Glutamatergic neuron (in vitro differentiated cells): ENCODE results near the gene TMEM176B. TPM values are rescaled to one million over a fixed set of nuclear protein-coding genes. Genes with fewer than 3 reads are reported as not detected.

Experiments used
- DNase-seq: peaks from one replicate; pipeline ENCODE4 v3.0.0; 2022
- H3K27ac Mint-ChIP-seq: one replicate; pipeline ENCODE4 v1.8.0; 2020; ENCODE audit warnings: mild to moderate bottlenecking, mixed read lengths, inconsistent platforms; ENCODE audit not compliant: unreplicated experiment
- H3K27me3 Mint-ChIP-seq: one replicate; pipeline ENCODE4 v1.8.0; 2020; ENCODE audit warnings: mild to moderate bottlenecking, moderate library complexity, mixed read lengths, inconsistent platforms; ENCODE audit not compliant: unreplicated experiment
- H3K36me3 Mint-ChIP-seq: one replicate; pipeline ENCODE4 v1.8.0; 2020; ENCODE audit warnings: mild to moderate bottlenecking, mixed read lengths, inconsistent platforms; ENCODE audit not compliant: unreplicated experiment
- H3K4me1 Mint-ChIP-seq: one replicate; pipeline ENCODE4 v1.8.0; 2020; ENCODE audit warnings: mild to moderate bottlenecking, low read depth, mixed read lengths, inconsistent platforms; ENCODE audit not compliant: unreplicated experiment
- H3K4me3 Mint-ChIP-seq: one replicate; pipeline ENCODE4 v1.8.0; 2020; ENCODE audit warnings: mild to moderate bottlenecking, mixed read lengths, inconsistent platforms; ENCODE audit not compliant: unreplicated experiment
- H3K9me3 Mint-ChIP-seq: one replicate; pipeline ENCODE4 v1.8.0; 2020; ENCODE audit warnings: mild to moderate bottlenecking, moderate library complexity, mixed read lengths, inconsistent platforms; ENCODE audit not compliant: unreplicated experiment
- total RNA-seq: library from RNA; stranded (reverse); fragmentation: NEBNext Ultra II Directional; extraction: Animal tissue kit (Norgen Biotek cat#: 25700); gene quantifications from one replicate; pipeline ENCODE4 v1.2.1, GENCODE V29; 2021; ENCODE audit not compliant: unreplicated experiment
- TF ChIP-seq, protein P1 (sequence below): fragments of 200-600 bp; sonication (generic); IDR thresholded peaks from one replicate; pipeline ENCODE4 v1.5.0; 2021; ENCODE audit not compliant: partially characterized antibody, unreplicated experiment

The TMEM176B gene
- total RNA-seq, 1 donor from 2014 or later: 0.44 TPM

DNA sequence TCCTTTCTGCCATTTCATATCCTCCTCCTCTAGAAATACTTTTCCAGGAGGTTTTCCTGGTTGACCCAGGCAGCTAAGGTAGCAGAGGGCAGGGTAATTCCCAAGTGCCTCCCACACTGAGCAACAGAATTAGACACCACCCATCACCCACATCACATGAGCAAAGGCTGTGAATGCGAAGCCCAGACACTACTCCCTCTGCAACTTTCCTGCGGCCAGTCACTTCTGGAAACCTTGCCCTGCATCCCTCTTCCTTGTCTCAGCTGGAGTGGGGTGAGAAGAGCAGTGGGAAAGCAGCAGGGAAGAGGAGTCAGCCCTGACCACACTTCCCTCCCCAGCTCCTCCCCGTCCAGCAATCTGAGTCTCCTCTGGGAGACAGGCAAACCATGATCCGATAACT, 15.2 kb downstream of the TMEM176B start:
- H3K4me1 Mint-ChIP-seq: no peaks in the 10 kb centered on the region
- H3K36me3 Mint-ChIP-seq: no peaks in the 10 kb centered on the region
- DNase-seq: no peak
- H3K9me3 Mint-ChIP-seq: no peaks in the 10 kb centered on the region
- H3K4me3 Mint-ChIP-seq: no peak overlapping the region
- TF ChIP-seq, protein P1, sequence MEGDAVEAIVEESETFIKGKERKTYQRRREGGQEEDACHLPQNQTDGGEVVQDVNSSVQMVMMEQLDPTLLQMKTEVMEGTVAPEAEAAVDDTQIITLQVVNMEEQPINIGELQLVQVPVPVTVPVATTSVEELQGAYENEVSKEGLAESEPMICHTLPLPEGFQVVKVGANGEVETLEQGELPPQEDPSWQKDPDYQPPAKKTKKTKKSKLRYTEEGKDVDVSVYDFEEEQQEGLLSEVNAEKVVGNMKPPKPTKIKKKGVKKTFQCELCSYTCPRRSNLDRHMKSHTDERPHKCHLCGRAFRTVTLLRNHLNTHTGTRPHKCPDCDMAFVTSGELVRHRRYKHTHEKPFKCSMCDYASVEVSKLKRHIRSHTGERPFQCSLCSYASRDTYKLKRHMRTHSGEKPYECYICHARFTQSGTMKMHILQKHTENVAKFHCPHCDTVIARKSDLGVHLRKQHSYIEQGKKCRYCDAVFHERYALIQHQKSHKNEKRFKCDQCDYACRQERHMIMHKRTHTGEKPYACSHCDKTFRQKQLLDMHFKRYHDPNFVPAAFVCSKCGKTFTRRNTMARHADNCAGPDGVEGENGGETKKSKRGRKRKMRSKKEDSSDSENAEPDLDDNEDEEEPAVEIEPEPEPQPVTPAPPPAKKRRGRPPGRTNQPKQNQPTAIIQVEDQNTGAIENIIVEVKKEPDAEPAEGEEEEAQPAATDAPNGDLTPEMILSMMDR: no peak
- no peak overlapping the region for H3K27ac Mint-ChIP-seq
- peaks cover 3% of the 10 kb centered on the region for H3K27me3 Mint-ChIP-seq

DNA sequence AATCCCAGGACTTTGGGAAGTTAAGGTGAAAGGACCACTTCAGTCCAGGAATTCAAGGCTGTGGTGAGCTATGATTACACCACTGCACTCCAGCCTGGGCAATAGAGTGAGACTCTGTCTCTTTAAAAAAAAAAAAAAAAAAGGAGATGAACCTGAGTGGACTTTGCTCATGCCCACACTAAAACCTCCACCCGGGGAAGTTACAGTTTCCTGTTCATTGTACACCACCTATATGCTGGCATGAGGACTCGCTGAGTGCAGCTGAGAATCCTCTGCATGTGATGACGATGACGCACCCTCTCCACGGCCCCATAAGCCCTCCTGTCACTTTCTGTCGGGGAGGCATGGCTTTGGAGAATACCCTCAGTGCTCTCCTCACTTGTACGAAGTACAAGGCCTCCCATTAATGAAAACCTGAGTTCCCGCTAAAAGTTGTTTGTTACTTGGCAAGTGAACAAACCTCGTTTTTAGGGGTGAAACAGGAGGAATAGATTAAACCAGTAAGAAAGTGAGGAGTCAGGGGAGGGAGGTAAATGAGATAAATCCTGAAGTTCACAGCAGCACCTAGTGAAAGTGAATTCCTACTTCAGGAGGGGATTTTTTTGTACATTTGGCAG, 15.9 kb downstream of the TMEM176B start:
- Mint-ChIP-seq H3K9me3 (no peaks in the 10 kb centered on the region), H3K36me3 (no peaks in the 10 kb centered on the region), H3K4me3 (no peak overlapping the region), H3K27me3 (peaks cover 3% of the 10 kb centered on the region), H3K4me1 (no peaks in the 10 kb centered on the region), H3K27ac (no peak overlapping the region)
- TF ChIP-seq, protein P1: no peak
- no peak for DNase-seq

DNA sequence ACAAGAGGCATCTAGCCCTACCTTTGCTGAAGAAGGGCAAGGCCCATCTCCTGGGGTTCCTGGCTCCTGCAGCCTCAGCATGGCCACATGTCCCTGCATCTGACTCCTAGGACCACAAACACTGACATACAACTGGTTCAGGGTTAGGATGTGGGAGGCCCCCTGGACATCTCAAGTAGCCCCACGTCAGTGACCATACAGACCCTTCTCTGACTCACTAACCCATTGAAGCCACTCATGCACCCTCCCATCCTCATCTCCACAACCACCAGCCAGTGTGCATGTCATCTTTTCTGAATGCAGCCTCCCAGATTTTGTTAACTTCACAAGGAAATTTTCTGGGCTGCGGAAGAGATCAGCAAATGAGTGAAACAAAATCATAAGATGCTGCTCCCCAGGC, 18.2 kb downstream of the TMEM176B start:
- H3K4me3 Mint-ChIP-seq: no peak overlapping the region
- TF ChIP-seq, protein P1: no peak
- no peaks in the 10 kb centered on the region for H3K36me3 Mint-ChIP-seq
- no peak for DNase-seq
- H3K4me1 Mint-ChIP-seq: no peaks in the 10 kb centered on the region
- H3K9me3 Mint-ChIP-seq: no peaks in the 10 kb centered on the region
- no peak overlapping the region for H3K27ac Mint-ChIP-seq
- peaks cover 3% of the 10 kb centered on the region for H3K27me3 Mint-ChIP-seq

DNA sequence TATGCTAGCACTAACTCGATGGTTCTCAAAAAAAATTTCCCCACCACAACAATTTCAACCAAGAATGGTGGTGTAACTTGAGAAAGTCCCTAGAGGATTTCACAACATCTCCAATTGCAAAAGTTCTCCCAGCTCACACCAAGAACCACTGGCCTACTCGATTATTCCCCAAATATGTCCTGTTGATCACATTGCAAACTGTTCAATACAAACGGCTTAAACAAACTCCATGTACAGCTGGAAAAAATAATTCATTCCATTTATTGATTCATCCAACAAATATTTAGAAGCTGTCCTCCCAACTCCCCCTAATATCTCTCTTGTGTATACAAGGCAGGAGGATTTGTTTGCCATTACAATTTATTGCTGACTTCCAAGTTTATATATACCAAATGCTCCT, 19.1 kb downstream of the TMEM176B start:
- peaks cover 3% of the 10 kb centered on the region for H3K27me3 Mint-ChIP-seq
- no peaks in the 10 kb centered on the region for H3K36me3 Mint-ChIP-seq
- no peak overlapping the region for H3K4me3 Mint-ChIP-seq
- TF ChIP-seq, protein P1: no peak
- H3K9me3 Mint-ChIP-seq: no peaks in the 10 kb centered on the region
- H3K4me1 Mint-ChIP-seq: no peaks in the 10 kb centered on the region
- H3K27ac Mint-ChIP-seq: no peak overlapping the region
- DNase-seq: no peak

DNA sequence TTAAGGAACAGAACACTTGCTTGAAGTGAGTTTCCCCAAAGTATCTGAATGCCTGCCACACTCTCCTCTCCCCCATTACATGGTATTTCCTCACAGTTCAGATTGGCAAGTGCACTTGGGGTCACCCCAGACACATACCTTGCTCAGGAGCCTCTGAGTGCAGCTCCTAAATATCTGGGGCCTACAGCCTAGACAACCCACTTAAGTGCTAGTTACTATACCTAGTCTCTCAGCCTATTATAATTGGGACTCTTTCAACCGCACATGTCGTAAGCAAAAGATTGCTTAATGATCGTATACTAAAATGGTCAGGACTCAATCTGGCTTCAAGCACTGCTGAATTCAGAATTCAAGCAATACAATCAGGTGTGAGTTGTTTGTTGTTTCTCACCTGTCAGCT, 19.9 kb downstream of the TMEM176B start:
- Mint-ChIP-seq H3K4me1 (no peaks in the 10 kb centered on the region), H3K27me3 (peaks cover 3% of the 10 kb centered on the region), H3K4me3 (no peak overlapping the region), H3K9me3 (no peaks in the 10 kb centered on the region), H3K36me3 (no peaks in the 10 kb centered on the region), H3K27ac (no peak overlapping the region)
- DNase-seq: no peak
- TF ChIP-seq, protein P1: no peak
